Measurements from ENCODE around the gene TCTN1. TPM values are rescaled to one million over a fixed set of nuclear protein-coding genes. Genes with fewer than 3 reads are reported as not detected.
A peak's percentile ranks its signal among the peaks of the same experiment; 100 is the strongest.

The TCTN1 gene
- total RNA-seq, 4 donors from 2014 or later: 98.8 to 204 (median 125) TPM

GRCh38 chr12:110670161-110670701 is 56.3 kb downstream of the TCTN1 start:
- intact Hi-C loops (cut with DNase I): no loop called here
- WGBS, 2 donors: 66 to 72% methylated on average over 4 of the region's 4 CpGs
- Histone ChIP-seq H3K27me3 (no peaks in the 10 kb centered on the region), H3K27ac (no peak overlapping the region), H3K4me3 (replicated peaks in 1 of 3) (no peak overlapping the region), H3K36me3 (no peaks in the 10 kb centered on the region), H3K9me3 (no peaks in the 10 kb centered on the region), H3K4me1 (no peaks in the 10 kb centered on the region)
- no peak for DNase-seq
- TF ChIP-seq CTCF (IDR thresholded peaks at IDR 0.05): no peak
- TF ChIP-seq POLR2A (IDR thresholded peaks at IDR 0.05): no peak

GRCh38 chr12:110676171-110676570 is 62.2 kb downstream of the TCTN1 start:
- DNase-seq: no peak
- no peak for TF ChIP-seq POLR2A (IDR thresholded peaks at IDR 0.05)
- no peak for TF ChIP-seq CTCF (IDR thresholded peaks at IDR 0.05)
- intact Hi-C loops (cut with DNase I): no loop called here
- no peaks in the 10 kb centered on the region for H3K36me3 ChIP-seq
- no peak overlapping the region for H3K4me3 ChIP-seq (replicated peaks in 1 of 3)
- no peak overlapping the region for H3K27ac ChIP-seq
- WGBS, 2 donors: 82 to 96% methylated on average over 4 of the region's 4 CpGs
- no peaks in the 10 kb centered on the region for H3K9me3 ChIP-seq
- H3K4me1 ChIP-seq: no peaks in the 10 kb centered on the region
- no peaks in the 10 kb centered on the region for H3K27me3 ChIP-seq

GRCh38 chr12:110677206-110677911 is 63.4 kb downstream of the TCTN1 start:
- no peaks in the 10 kb centered on the region for H3K4me1 ChIP-seq
- DNase-seq: no peak
- no peaks in the 10 kb centered on the region for H3K27me3 ChIP-seq
- TF ChIP-seq POLR2A (IDR thresholded peaks at IDR 0.05) (no peak), CTCF (IDR thresholded peaks at IDR 0.05) (no peak)
- intact Hi-C loops (cut with DNase I): no loop called here
- no peak overlapping the region for H3K27ac ChIP-seq
- H3K36me3 ChIP-seq: no peaks in the 10 kb centered on the region
- H3K4me3 ChIP-seq (replicated peaks in 1 of 3): no peak overlapping the region
- WGBS, 2 donors: 79% methylated on average over 5 of the region's 5 CpGs
- no peaks in the 10 kb centered on the region for H3K9me3 ChIP-seq

- H3K4me1 ChIP-seq: no peaks in the 10 kb centered on the region
- intact Hi-C loops (cut with DNase I): no loop called here
- WGBS, 2 donors: 90 to 93% methylated on average over 4 of the region's 4 CpGs
- no peak overlapping the region for H3K4me3 ChIP-seq (replicated peaks in 1 of 3)
- no peak overlapping the region for H3K27ac ChIP-seq
- TF ChIP-seq CTCF (IDR thresholded peaks at IDR 0.05): no peak
- TF ChIP-seq POLR2A (IDR thresholded peaks at IDR 0.05): no peak
- no peak for DNase-seq
- no peaks in the 10 kb centered on the region for H3K27me3 ChIP-seq
- no peaks in the 10 kb centered on the region for H3K36me3 ChIP-seq
- H3K9me3 ChIP-seq: no peaks in the 10 kb centered on the region
Measured at GRCh38 chr12:110677982-110678381, 64.1 kb downstream of the TCTN1 start.

- 81 to 91% methylated on average over 5 to 12 of the region's 12 CpGs for WGBS, 2 donors
- Histone ChIP-seq H3K4me3 (replicated peaks in 1 of 3) (no peak overlapping the region), H3K4me1 (no peaks in the 10 kb centered on the region), H3K27me3 (no peaks in the 10 kb centered on the region), H3K9me3 (no peaks in the 10 kb centered on the region), H3K36me3 (no peaks in the 10 kb centered on the region), H3K27ac (no peak overlapping the region)
- peak in 1 of 2 donors; percentile 8 for DNase-seq
- no peak for TF ChIP-seq CTCF (IDR thresholded peaks at IDR 0.05)
- TF ChIP-seq POLR2A (IDR thresholded peaks at IDR 0.05): no peak
- intact Hi-C loops (cut with DNase I): no loop called here
Measured at GRCh38 chr12:110679201-110679600, 65.3 kb downstream of the TCTN1 start.

Measured in thyroid gland (tissue), 4 donors.